GM13976 (cell line): ENCODE data around the gene CAMK1.

Experiments
- DNase-seq: peaks from one replicate; pipeline ENCODE4 v3.0.0; 2012; ENCODE audit warnings: low spot score
- CTCF ChIP-seq: IDR thresholded peaks from 2 replicates; pipeline ENCODE4 v1.5.1; 2012; ENCODE audit warnings: borderline replicate concordance, mild to moderate bottlenecking; ENCODE audit not compliant: insufficient read depth; ENCODE audit errors: extremely low read depth, missing control alignments, control extremely low read depth
- in situ Hi-C: fragments of 300-500 bp; cut with MboI; formaldehyde crosslinking; loops from one replicate; pipeline ENCODE4 v1.12.0; 2022; ENCODE audit warnings: low sequenced_read_pairs, mixed read lengths, inconsistent platforms; ENCODE audit not compliant: unreplicated experiment

CAMK1 gene

DNA sequence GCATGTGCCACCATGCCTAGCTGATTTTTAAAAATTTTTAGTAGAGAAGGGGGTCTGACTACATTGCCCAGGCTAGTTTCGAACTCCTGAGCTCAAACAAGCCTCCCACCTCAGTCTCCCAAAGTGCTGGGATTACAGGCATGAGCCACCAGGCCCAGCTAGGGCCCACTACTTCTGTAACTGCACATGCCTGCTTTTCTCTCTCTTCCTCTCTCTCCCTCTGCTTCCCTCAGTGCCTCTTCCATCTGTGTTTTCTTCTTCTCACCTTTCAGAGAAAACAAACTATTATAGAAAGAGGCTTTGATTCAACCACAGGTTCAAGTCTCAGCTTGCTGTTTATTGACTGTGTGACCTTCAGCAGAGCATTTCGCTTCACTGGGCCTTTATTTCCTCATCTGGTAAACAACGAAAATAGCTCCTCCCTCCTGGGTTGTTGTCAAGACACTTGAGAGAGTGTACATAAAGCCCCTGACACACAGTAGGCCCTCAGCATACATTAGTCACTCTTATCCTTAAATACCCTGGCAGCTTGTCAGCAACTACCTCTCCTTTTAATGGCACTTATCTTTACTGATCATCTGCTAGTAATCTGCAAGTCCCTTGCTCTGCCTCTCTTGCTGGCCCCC, 12.3 kb upstream of the CAMK1 start:
- in situ Hi-C loops, result no loop called here
- no peak for DNase-seq
- no peak for TF ChIP-seq CTCF

DNA sequence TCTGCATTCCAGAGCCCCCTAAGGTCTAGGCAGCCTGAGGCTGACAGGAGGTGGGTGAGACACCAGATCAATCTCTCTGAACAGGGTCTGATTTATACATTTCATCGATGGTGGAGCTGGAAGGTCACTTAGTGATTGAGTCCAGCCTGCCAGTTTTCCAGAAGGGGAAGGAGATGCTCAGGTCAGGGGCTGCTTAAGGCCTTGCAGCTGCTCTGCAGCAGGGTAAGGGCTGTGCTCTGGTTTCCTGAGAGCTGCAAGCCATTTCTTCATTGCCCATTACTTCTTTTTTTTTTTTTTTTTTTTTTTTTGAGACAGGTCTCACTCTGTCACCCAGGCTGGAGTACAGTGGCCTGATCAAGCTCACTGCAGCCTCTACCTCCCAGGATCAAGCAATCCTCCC, 11.8 kb upstream of the CAMK1 start:
- in situ Hi-C loops, result no loop called here
- TF ChIP-seq CTCF, result no peak
- DNase-seq, result no peak

DNA sequence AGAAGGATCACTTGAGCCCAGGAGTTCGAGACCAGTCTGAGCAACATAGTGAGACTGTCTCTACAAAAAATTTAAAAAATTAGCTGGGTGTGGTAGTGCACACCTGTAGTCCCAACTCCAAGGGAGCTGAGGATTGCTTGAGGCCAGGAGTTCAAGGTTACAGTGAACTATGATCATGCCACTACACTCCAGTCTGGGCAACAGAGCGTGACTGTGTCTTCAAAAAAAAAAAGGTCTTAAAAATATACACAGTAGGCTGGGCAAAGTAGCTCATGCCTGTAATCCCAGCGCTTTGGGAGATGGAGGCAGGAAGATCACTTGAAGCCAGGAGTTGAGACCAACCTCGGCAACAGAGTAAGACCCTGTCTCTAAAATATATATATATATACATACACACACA, 11.2 kb upstream of the CAMK1 start:
- in situ Hi-C loops, result no loop called here
- no peak for TF ChIP-seq CTCF
- DNase-seq, result no peak

DNA sequence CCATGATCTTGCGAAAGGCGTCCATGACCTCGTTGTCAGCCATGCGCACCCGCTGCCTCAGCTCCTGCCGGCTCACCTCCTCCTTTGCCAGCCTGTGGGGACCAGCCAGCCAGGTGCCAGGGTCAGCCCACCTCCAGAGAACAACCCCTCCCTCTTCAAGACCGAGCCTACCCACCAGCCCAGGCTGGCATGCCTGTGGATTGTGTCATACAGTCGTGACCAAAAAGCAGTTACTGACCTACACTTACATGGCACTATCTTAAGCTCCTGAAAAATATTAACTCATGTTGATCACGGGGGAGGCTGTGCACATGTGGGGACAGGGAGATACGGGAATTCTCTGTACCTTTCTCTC, 10.7 kb upstream of the CAMK1 start:
- in situ Hi-C loops, result no loop called here
- no peak for TF ChIP-seq CTCF
- no peak for DNase-seq

GRCh38 chr3:9779721-9780457, 10.1 kb upstream of the CAMK1 start:
- peak; percentile 72 for DNase-seq
- TF ChIP-seq CTCF, result no peak
- in situ Hi-C loops, result no loop called here

GRCh38 chr3:9779075-9779593, 9.4 kb upstream of the CAMK1 start:
- in situ Hi-C loops, result no loop called here
- TF ChIP-seq CTCF, result no peak
- no peak for DNase-seq
